GM19438 (cell line): ENCODE results near the gene ABCB4.

Experiments used
- ATAC-seq: cut with Tn5 transposase; IDR thresholded peaks from one replicate; pipeline ENCODE4 v1.9.1; 2021; ENCODE audit warnings: low read depth; ENCODE audit not compliant: unreplicated experiment

Gene ABCB4

GRCh38 chr7:87427288-87427687, 48.2 kb downstream of the ABCB4 start:
- no peak for ATAC-seq

- ATAC-seq, result peak; percentile 62
Measured at GRCh38 chr7:87426160-87426559, 49.3 kb downstream of the ABCB4 start.

- no peak for ATAC-seq
Measured at GRCh38 chr7:87424075-87424474, 51.4 kb downstream of the ABCB4 start.

- no peak for ATAC-seq
Measured at GRCh38 chr7:87420173-87420572, 55.3 kb downstream of the ABCB4 start.

- ATAC-seq, result peak; percentile 68
Measured at GRCh38 chr7:87416682-87417587, 58.5 kb downstream of the ABCB4 start.

- no peak for ATAC-seq
Measured at GRCh38 chr7:87414794-87415188, 60.7 kb downstream of the ABCB4 start.

GRCh38 chr7:87413951-87414793, 61.3 kb downstream of the ABCB4 start:
- no peak for ATAC-seq

- ATAC-seq, result no peak
Measured at GRCh38 chr7:87413029-87413428, 62.5 kb downstream of the ABCB4 start.

GRCh38 chr7:87411186-87411585, 64.3 kb downstream of the ABCB4 start:
- ATAC-seq, result no peak

- ATAC-seq, result no peak
Measured at GRCh38 chr7:87404674-87405073, 70.8 kb downstream of the ABCB4 start.

GRCh38 chr7:87398446-87398845, 77.0 kb downstream of the ABCB4 start:
- ATAC-seq, result no peak

GRCh38 chr7:87395442-87396020, 79.9 kb downstream of the ABCB4 start:
- ATAC-seq, result no peak

- ATAC-seq, result no peak
Measured at GRCh38 chr7:87391020-87391701, 84.3 kb downstream of the ABCB4 start.

- ATAC-seq, result no peak
Measured at GRCh38 chr7:87380905-87381304, 94.6 kb downstream of the ABCB4 start.

- no peak for ATAC-seq
Measured at GRCh38 chr7:87375662-87376435, 99.6 kb downstream of the ABCB4 start.

- no peak for ATAC-seq
Measured at GRCh38 chr7:87370660-87371180, 104.8 kb downstream of the ABCB4 start.

GRCh38 chr7:87369216-87369615, 106.3 kb downstream of the ABCB4 start:
- ATAC-seq, result no peak

- no peak for ATAC-seq
Measured at GRCh38 chr7:87364246-87364645, 111.2 kb downstream of the ABCB4 start.

GRCh38 chr7:87363342-87363741, 112.1 kb downstream of the ABCB4 start:
- ATAC-seq, result no peak

GRCh38 chr7:87361320-87361719, 114.2 kb downstream of the ABCB4 start:
- no peak for ATAC-seq
